Measurements from ENCODE around the gene BEGAIN.

- TF ChIP-seq POLR2AphosphoS5 (IDR thresholded peaks at IDR 0.05) (no peak), POLR2A (IDR thresholded peaks at IDR 0.05) (no peak), CTCF (IDR thresholded peaks at IDR 0.05) (no peak)
Observed at GRCh38 chr14:100503251-100503650, 84.0 kb downstream of the BEGAIN start.
